Fibroblast of lung (primary cell): Measurements from ENCODE around the gene JMJD1C.

Experiments used
- EZH2 ChIP-seq: IDR thresholded peaks from 2 replicates; pipeline ENCODE4 v1.5.1; 2012; ENCODE audit warnings: low read length, control low read depth, mild to moderate bottlenecking; ENCODE audit errors: missing control alignments
- TF ChIP-seq, protein P1 (sequence below), 2 donors: IDR thresholded peaks in 1 of 2; conservative IDR thresholded peaks in 1 of 2; 1 replicate in 1 of 2; 2 replicates in 1 of 2; pipeline ENCODE4 v1.5.1; 2011 to 2012; ENCODE audit warnings: low read length in 2 of 2, control low read depth in 1 of 2, inconsistent platforms in 1 of 2, low read depth in 1 of 2, mild to moderate bottlenecking in 1 of 2

DNA sequence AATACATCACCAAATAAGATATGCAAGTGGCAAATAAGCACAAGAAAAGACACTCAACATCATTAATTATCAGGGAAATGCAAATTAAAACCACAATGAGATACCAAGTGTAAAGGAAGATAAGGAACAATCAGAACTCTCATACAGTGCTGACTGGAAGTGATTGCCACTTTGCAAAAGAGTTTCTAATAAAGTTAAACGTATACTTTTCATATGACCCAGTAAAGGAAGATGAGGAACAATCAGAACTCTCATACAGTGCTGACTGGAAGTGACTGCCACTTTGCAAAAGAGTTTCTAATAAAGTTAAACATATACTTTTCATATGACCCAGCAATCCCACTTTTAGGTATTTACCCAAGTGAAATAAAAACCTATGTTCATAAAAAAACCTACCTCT, 12.2 kb upstream of the JMJD1C start:
- TF ChIP-seq, protein P1, sequence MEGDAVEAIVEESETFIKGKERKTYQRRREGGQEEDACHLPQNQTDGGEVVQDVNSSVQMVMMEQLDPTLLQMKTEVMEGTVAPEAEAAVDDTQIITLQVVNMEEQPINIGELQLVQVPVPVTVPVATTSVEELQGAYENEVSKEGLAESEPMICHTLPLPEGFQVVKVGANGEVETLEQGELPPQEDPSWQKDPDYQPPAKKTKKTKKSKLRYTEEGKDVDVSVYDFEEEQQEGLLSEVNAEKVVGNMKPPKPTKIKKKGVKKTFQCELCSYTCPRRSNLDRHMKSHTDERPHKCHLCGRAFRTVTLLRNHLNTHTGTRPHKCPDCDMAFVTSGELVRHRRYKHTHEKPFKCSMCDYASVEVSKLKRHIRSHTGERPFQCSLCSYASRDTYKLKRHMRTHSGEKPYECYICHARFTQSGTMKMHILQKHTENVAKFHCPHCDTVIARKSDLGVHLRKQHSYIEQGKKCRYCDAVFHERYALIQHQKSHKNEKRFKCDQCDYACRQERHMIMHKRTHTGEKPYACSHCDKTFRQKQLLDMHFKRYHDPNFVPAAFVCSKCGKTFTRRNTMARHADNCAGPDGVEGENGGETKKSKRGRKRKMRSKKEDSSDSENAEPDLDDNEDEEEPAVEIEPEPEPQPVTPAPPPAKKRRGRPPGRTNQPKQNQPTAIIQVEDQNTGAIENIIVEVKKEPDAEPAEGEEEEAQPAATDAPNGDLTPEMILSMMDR (conservative IDR thresholded peaks at IDR 0.05 in 1 of 2, IDR thresholded peaks at IDR 0.05 in 1 of 2; ENCODE audit: low read depth in 1 of 2, low read length in 2 of 2), result no peak
- TF ChIP-seq EZH2, result no peak
